Small intestine (tissue), 7 donors: ENCODE data around the gene CSNK1G2. TPM values are rescaled to one million over a fixed set of nuclear protein-coding genes. Genes with fewer than 3 reads are reported as not detected.

Experiments
- DNase-seq, 2 donors: peaks; one replicate each; pipeline versions ENCODE4 v3.0.0 to v3.0.0-alpha.2; 2013
- FAIRE-seq: peaks from 2 replicates; lab custom pipeline; 2012; peaks lifted over from hg19 to GRCh38; lab: Jason Lieb, UNC
- H3K27ac ChIP-seq, 3 donors: one replicate each; pipeline ENCODE4 v1.5.1; 2013; ENCODE audit warnings: low read length in 2 of 3, mild to moderate bottlenecking in 2 of 3, control low read depth in 1 of 3, inconsistent platforms in 1 of 3, low read depth in 1 of 3, moderate library complexity in 1 of 3
- H3K27me3 ChIP-seq, 3 donors: one replicate each; pipeline ENCODE4 v1.6.1; 2013; ENCODE audit warnings: low read length in 3 of 3, inconsistent platforms in 1 of 3; ENCODE audit not compliant: control insufficient read depth in 3 of 3, insufficient read depth in 3 of 3
- H3K36me3 ChIP-seq, 3 donors: one replicate each; pipeline ENCODE4 v1.6.1; 2013; ENCODE audit warnings: low read length in 3 of 3, inconsistent platforms in 1 of 3, low read depth in 1 of 3, mild to moderate bottlenecking in 1 of 3, moderate library complexity in 1 of 3; ENCODE audit not compliant: control insufficient read depth in 3 of 3, insufficient read depth in 2 of 3
- H3K4me1 ChIP-seq, 3 donors: one replicate each; pipeline ENCODE4 v1.6.1; 2013; ENCODE audit warnings: low read length in 2 of 3, inconsistent platforms in 1 of 3, low read depth in 1 of 3, mild to moderate bottlenecking in 1 of 3, moderate library complexity in 1 of 3; ENCODE audit not compliant: control insufficient read depth in 3 of 3, insufficient read depth in 2 of 3
- H3K4me3 ChIP-seq, 3 donors: one replicate each; pipeline ENCODE4 v1.5.1; 2013; ENCODE audit warnings: low read length in 3 of 3, control low read depth in 1 of 3, inconsistent platforms in 1 of 3, low read depth in 1 of 3, mild to moderate bottlenecking in 1 of 3, moderate library complexity in 1 of 3
- H3K9me3 ChIP-seq, 2 donors: one replicate each; pipeline ENCODE4 v1.6.1; 2013; ENCODE audit warnings: low read depth in 1 of 2, low read length in 1 of 2; ENCODE audit not compliant: control insufficient read depth in 2 of 2, insufficient read depth in 1 of 2
- WGBS, 3 donors: extraction: QIAGEN DNeasy Blood & Tissue Kit; methylation state at CpG; one replicate each; pipeline ENCODE4 v1.1.7; 2013; 5-methylcytosine and 5-hydroxymethylcytosine counted together
- polyA plus RNA-seq, 4 donors: library from polyadenylated mRNA; stranded (reverse) in 3 of 4; unstranded in 1 of 4; fragments of 200-250 nt in 3 of 4; fragments of 120-200 nt in 1 of 4; gene quantifications; one replicate each; pipeline versions ENCODE4 v1.2.1 to v1.2.3, GENCODE V29; 2013
- donor health status: healthy with polysubstance abuse.
- donor health status: control.
- donor health status: control.
- donor health status: Bipolar disorder and iron deficiency.
- donor health status: healthy.

The CSNK1G2 gene
- polyA plus RNA-seq, 4 donors = 31.3 to 52.8 (median 42.0) TPM

DNA sequence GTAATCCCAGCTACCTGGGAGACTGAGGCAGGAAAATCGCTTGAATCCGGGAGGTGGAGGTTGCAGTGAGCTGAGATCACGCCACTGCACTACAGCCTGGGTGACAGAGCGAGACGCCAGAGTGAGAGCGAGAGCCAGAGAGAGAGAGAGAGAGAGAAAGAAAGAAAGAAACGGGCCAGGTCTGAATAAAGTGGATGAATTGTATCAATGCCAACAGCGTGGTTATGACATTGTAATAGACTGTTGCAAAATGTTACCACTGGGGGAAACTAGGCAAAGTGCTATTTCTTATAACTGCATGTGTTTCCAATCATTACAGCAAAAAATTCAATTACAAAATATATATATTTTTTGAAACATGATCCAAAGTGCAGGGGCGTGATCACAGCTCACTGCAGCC, 86.4 kb downstream of the CSNK1G2 start:
- H3K36me3 ChIP-seq = no peaks in the 10 kb centered on the region
- no peaks in the 10 kb centered on the region for H3K27me3 ChIP-seq
- no peak for DNase-seq
- FAIRE-seq = no peak
- peaks cover 0 to 8% of the 10 kb centered on the region in 2 donors for H3K9me3 ChIP-seq
- WGBS, 3 donors = 71 to 76% (median 72%) methylated on average over 9 of the region's 9 CpGs
- no peak overlapping the region for H3K4me3 ChIP-seq
- H3K27ac ChIP-seq = no peak overlapping the region
- peaks cover 0 to 5% (median 3%) of the 10 kb centered on the region in 3 donors for H3K4me1 ChIP-seq

Other genes starting within 250 kb of the CSNK1G2 start
- under 1 TPM; under 0.01 to 0.46 (median 0.15) TPM for gene ONECUT3, start 187.7 kb upstream of the CSNK1G2 start, polyA plus RNA-seq
- under 1 TPM in 3 of 4 donors, not detected in 1; 0.45 to 0.52 (median 0.47) TPM for gene ATP8B3, start 128.9 kb upstream of the CSNK1G2 start, polyA plus RNA-seq
- gene REXO1, start 92.7 kb upstream of the CSNK1G2 start, polyA plus RNA-seq = 10 to 100 TPM; 18.4 to 31.8 (median 23.6) TPM
- gene KLF16, start 77.6 kb upstream of the CSNK1G2 start, polyA plus RNA-seq = 10 to 100 TPM in 3 of 4 donors, 1 to 10 TPM in 1; 7.8 to 18.6 (median 14.0) TPM
- 10 to 100 TPM; 49.1 to 79.6 (median 62.0) TPM for gene ABHD17A, start 55.7 kb upstream of the CSNK1G2 start, polyA plus RNA-seq
- gene ADAT3, start 35.8 kb upstream of the CSNK1G2 start, polyA plus RNA-seq = 10 to 100 TPM in 3 of 4 donors, 1 to 10 TPM in 1; 4.7 to 38.1 (median 23.1) TPM
- gene SCAMP4, start 35.8 kb upstream of the CSNK1G2 start, polyA plus RNA-seq = 10 to 100 TPM; 31.3 to 39.4 (median 36.0) TPM
- gene BTBD2, start 74.5 kb downstream of the CSNK1G2 start, polyA plus RNA-seq = 100 to 1,000 TPM in 1 of 4 donors, 10 to 100 TPM in 3; 32.7 to 101 (median 53.0) TPM
- gene MKNK2, start 110.1 kb downstream of the CSNK1G2 start, polyA plus RNA-seq = 100 to 1,000 TPM in 1 of 4 donors, 10 to 100 TPM in 3; 47.6 to 101 (median 88.9) TPM
- 10 to 100 TPM in 3 of 4 donors, 1 to 10 TPM in 1; 7.6 to 18.3 (median 14.5) TPM for gene MOB3A, start 155.2 kb downstream of the CSNK1G2 start, polyA plus RNA-seq
- gene IZUMO4, start 155.7 kb downstream of the CSNK1G2 start, polyA plus RNA-seq = 1 to 10 TPM; 2.4 to 5.8 (median 4.2) TPM
- 100 to 1,000 TPM in 1 of 4 donors, 10 to 100 TPM in 3; 68.1 to 106 (median 89.9) TPM for gene AP3D1, start 210.4 kb downstream of the CSNK1G2 start, polyA plus RNA-seq
- gene DOT1L, start 222.8 kb downstream of the CSNK1G2 start, polyA plus RNA-seq = 10 to 100 TPM; 15.1 to 22.8 (median 19.7) TPM